Peyer's patch (tissue), 4 donors: ENCODE data around the gene CDC73. TPM values are rescaled to one million over a fixed set of nuclear protein-coding genes. Genes with fewer than 3 reads are reported as not detected.

Experiments used
- DNase-seq, 3 donors: peaks; one replicate each; pipeline ENCODE4 v3.0.0-alpha.2; 2017 to 2019
- H3K27ac ChIP-seq, 4 donors: fragments of 200-600 bp; sonication (generic); one replicate each; pipeline ENCODE4 v1.5.1; 2016 to 2019
- H3K27me3 ChIP-seq, 2 donors: fragments of 200-600 bp; sonication (generic); one replicate each; pipeline ENCODE4 v1.5.1; 2019
- H3K36me3 ChIP-seq, 3 donors: fragments of 200-600 bp; sonication (generic); one replicate each; pipeline ENCODE4 v1.5.1; 2016 to 2019
- H3K4me1 ChIP-seq, 4 donors: fragments of 200-600 bp; sonication (generic); one replicate each; pipeline ENCODE4 v1.5.1; 2016 to 2019
- H3K4me3 ChIP-seq, 4 donors: fragments of 200-600 bp; sonication (generic); 1 replicate in 3 of 4; 2 replicates in 1 of 4; pipeline ENCODE4 v1.5.1; 2016 to 2019; ENCODE audit warnings: mild to moderate bottlenecking in 1 of 4
- H3K9me3 ChIP-seq, 4 donors: fragments of 200-600 bp; sonication (generic); one replicate each; pipeline ENCODE4 v1.5.1; 2016 to 2019; ENCODE audit warnings: mild to moderate bottlenecking in 1 of 4
- POLR2A ChIP-seq, 2 donors: fragments of 450-650 bp; IDR thresholded peaks; one replicate each; pipeline ENCODE4 v1.5.1; 2017; ENCODE audit warnings: antibody characterized with exemption in 2 of 2, mild to moderate bottlenecking in 2 of 2, moderate library complexity in 2 of 2
- total RNA-seq, 4 donors: library from RNA; depleted of rRNA; stranded (reverse); fragments of >200 nt; gene quantifications; one replicate each; pipeline ENCODE4 v1.1.0, GENCODE V29; 2016
- TF ChIP-seq, protein P1 (sequence below), 6 experiments: fragments of 450-650 bp in 4 of 6; fragments of 200-600 bp in 2 of 6; sonication (generic) in 1 of 6; IDR thresholded peaks; one replicate each; pipeline ENCODE4 v1.5.1; 2017 to 2019; ENCODE audit warnings: antibody characterized with exemption in 6 of 6, mild to moderate bottlenecking in 3 of 6, moderate library complexity in 1 of 6

CDC73 gene
- total RNA-seq, 4 donors from 2014 or later: 28.6 to 191 (median 43.1) TPM

GRCh38 chr1:193086342-193086741, 35.5 kb upstream of the CDC73 start:
- no peak overlapping the region for H3K27ac ChIP-seq
- TF ChIP-seq, protein P1, sequence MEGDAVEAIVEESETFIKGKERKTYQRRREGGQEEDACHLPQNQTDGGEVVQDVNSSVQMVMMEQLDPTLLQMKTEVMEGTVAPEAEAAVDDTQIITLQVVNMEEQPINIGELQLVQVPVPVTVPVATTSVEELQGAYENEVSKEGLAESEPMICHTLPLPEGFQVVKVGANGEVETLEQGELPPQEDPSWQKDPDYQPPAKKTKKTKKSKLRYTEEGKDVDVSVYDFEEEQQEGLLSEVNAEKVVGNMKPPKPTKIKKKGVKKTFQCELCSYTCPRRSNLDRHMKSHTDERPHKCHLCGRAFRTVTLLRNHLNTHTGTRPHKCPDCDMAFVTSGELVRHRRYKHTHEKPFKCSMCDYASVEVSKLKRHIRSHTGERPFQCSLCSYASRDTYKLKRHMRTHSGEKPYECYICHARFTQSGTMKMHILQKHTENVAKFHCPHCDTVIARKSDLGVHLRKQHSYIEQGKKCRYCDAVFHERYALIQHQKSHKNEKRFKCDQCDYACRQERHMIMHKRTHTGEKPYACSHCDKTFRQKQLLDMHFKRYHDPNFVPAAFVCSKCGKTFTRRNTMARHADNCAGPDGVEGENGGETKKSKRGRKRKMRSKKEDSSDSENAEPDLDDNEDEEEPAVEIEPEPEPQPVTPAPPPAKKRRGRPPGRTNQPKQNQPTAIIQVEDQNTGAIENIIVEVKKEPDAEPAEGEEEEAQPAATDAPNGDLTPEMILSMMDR (IDR thresholded peaks at IDR 0.05): no peak
- no peak overlapping the region for H3K4me3 ChIP-seq
- H3K27me3 ChIP-seq: no peaks in the 10 kb centered on the region
- H3K9me3 ChIP-seq: no peaks in the 10 kb centered on the region
- no peak for DNase-seq
- H3K4me1 ChIP-seq: no peaks in the 10 kb centered on the region
- peaks cover 0 to 58% (median 0%) of the 10 kb centered on the region in 3 donors for H3K36me3 ChIP-seq

DNA sequence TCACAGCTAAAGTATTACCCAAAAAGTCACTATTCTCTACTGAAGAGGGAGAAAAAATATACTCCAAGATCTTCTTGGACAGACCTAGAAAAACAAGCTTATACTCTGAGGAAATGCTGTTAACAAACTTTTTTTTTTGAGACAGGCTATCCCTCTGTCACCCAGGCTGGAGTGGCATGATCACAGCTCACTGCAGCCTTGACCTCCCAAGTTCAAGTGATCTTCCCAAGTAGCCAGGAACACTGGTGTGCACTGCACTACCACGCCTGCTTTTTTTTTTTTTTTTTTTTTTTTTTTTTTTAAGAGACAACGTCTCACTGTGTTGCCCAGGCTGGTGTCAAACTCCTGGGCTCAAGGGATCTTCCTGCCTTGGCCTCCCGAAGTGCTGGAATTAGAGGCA, 33.9 kb upstream of the CDC73 start:
- Histone ChIP-seq H3K9me3 (no peaks in the 10 kb centered on the region), H3K4me3 (no peak overlapping the region), H3K36me3 (peaks cover 0 to 49% (median 0%) of the 10 kb centered on the region in 3 donors), H3K27ac (no peak overlapping the region), H3K4me1 (no peaks in the 10 kb centered on the region), H3K27me3 (no peaks in the 10 kb centered on the region)
- TF ChIP-seq POLR2A (IDR thresholded peaks at IDR 0.05): no peak
- TF ChIP-seq, protein P1 (IDR thresholded peaks at IDR 0.05): no peak
- DNase-seq: no peak

DNA sequence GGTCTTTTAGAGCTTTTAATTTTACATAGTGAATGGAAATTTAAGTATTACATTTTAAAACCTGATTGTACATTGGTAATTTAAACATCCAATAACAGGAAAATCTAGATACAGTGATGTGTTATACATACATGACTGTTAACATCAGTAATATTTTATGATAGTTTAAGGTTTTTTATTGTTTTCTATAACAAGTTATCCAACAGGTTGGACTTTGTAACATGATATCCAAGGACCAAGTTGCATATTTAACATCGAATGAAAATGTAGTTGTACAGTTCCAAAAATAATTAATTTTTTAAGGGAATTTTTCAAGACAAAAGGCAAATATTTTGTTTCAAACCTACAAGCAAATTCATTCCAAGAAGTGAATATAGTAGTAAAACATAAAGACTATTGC, 31.0 kb upstream of the CDC73 start:
- H3K4me3 ChIP-seq: no peak overlapping the region
- H3K9me3 ChIP-seq: no peaks in the 10 kb centered on the region
- no peaks in the 10 kb centered on the region for H3K4me1 ChIP-seq
- no peak for DNase-seq
- H3K27ac ChIP-seq: no peak overlapping the region
- no peaks in the 10 kb centered on the region for H3K27me3 ChIP-seq
- H3K36me3 ChIP-seq: peaks cover 0 to 38% (median 0%) of the 10 kb centered on the region in 3 donors
- TF ChIP-seq POLR2A (IDR thresholded peaks at IDR 0.05): no peak
- TF ChIP-seq, protein P1 (IDR thresholded peaks at IDR 0.05): no peak

- no peaks in the 10 kb centered on the region for H3K27me3 ChIP-seq
- no peak overlapping the region for H3K4me3 ChIP-seq
- TF ChIP-seq, protein P1 (IDR thresholded peaks at IDR 0.05): no peak
- TF ChIP-seq POLR2A (IDR thresholded peaks at IDR 0.05): no peak
- no peak overlapping the region for H3K27ac ChIP-seq
- peaks cover 0 to 49% (median 0%) of the 10 kb centered on the region in 3 donors for H3K36me3 ChIP-seq
- H3K4me1 ChIP-seq: no peaks in the 10 kb centered on the region
- no peaks in the 10 kb centered on the region for H3K9me3 ChIP-seq
- DNase-seq: no peak
Observed at GRCh38 chr1:193094112-193094511, 27.7 kb upstream of the CDC73 start.

GRCh38 chr1:193102662-193103061, 19.2 kb upstream of the CDC73 start:
- Histone ChIP-seq H3K27ac (no peak overlapping the region), H3K4me3 (no peak overlapping the region), H3K27me3 (no peaks in the 10 kb centered on the region), H3K36me3 (peaks cover 0 to 17% (median 0%) of the 10 kb centered on the region in 3 donors), H3K4me1 (peaks cover 0 to 9% (median 4%) of the 10 kb centered on the region in 4 donors), H3K9me3 (no peaks in the 10 kb centered on the region)
- no peak for DNase-seq
- no peak for TF ChIP-seq POLR2A (IDR thresholded peaks at IDR 0.05)
- TF ChIP-seq, protein P1 (IDR thresholded peaks at IDR 0.05): no peak
